OCI-LY1 (cell line): ENCODE results near the gene NFYA.

Experiments used
- CTCF ChIP-seq: fragments of 200-600 bp; sonication (generic), shearing (Covaris generic); IDR thresholded peaks from 2 replicates; pipeline ENCODE4 v1.5.1; 2017; ENCODE audit warnings: mild to moderate bottlenecking, antibody characterized with exemption, low read length, moderate library complexity, mixed read lengths
- EZH2 ChIP-seq: fragments of 200-600 bp; sonication (generic), shearing (Covaris generic); IDR thresholded peaks from 2 replicates; pipeline ENCODE4 v1.8.0; 2017; ENCODE audit warnings: borderline replicate concordance, mixed run types, mild to moderate bottlenecking, antibody characterized with exemption, low read length, moderate library complexity, mixed read lengths

GRCh38 chr6:41125282-41125681 is 52.5 kb downstream of the NFYA start:
- TF ChIP-seq CTCF (no peak), EZH2 (no peak)
